ENCODE data around the gene SHKBP1.
A peak's percentile ranks its signal among the peaks of the same experiment; 100 is the strongest.

Gene SHKBP1

DNA sequence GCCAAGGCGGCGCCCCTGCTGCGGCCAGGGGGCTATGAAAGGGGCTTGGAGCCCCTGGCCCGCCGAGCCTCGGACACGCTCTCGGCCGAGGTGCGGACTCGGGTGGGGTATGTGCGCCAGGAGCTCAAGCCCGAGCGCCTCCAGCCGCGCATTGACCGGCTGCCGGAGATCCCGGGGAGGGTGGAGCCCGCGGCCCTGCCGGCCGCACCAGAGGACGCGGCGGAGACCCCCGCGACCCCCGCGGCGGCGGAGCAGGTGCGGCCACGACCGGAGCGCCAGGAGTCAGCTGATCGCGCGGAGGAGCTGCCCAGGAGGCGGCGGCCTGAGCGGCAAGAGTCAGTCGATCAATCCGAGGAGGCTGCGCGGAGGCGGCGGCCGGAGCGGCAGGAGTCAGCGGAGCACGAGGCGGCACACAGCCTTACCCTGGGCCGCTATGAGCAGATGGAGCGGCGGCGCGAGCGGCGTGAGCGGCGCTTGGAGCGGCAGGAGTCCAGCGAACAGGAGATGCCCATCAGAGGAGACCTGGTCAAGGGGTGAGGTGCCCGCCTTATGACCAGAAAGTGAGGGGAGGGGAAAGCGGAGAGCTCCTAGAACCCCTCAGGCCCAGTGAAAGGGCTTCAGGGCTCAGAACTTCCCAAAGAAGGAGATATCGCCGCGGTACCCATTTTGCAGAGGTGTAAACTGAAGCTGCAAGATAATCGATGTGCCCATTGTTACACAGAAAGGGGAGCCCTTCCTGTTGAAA lies 8.8 kb upstream of the SHKBP1 start:
- ChIA-PET CTCF (interaction anchor here (1.4 to 12.8 kb wide), 6 partner anchors 9 to 104 kb away, joined by 4 to 132 read pairs (median 52); partner anchors contain the start of gene LTBP4), POLR2A (interaction anchor here (0.6 to 1.7 kb wide), 4 partner anchors 12 to 142 kb away, joined by 3 to 6 read pairs (median 5); no protein-coding TSS in a partner anchor)

DNA sequence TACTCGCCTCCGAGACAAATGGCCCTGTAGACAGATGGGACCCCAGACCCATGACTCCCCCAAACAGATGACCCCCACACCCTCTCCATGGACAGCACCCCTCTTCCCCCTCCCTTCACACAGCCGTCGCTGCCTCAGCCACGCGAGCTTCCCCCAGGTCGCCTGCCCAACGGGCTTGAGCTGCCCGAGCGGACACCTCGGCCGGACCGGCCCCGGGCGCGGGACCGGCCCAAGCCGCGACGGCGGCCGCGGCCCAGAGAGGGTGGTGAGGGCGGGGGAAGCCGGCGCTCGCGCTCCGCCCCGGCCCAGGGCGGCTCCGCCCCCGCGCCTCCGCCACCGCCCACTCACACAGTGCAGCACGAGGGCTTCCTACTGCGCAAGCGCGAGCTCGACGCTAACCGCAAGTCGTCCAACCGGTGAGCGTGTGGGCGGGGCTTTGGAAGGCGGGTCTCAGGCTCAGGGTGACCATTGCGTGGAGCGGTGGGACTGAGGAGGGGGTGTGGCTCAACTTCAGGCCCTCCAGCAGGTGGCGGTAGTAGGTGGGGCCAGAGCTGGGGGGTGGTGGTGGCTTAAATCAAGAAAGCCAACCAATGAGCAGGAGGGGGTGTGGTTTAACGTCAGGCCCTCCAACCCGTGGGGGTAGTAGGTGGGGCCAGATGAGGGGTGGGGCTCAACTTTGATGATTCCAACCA lies 6.2 kb upstream of the SHKBP1 start:
- peak overlapping the region; percentile 73 for H3K27ac ChIP-seq (ENCODE audit: extremely low read depth, low read depth, low read length)
- POLR2A ChIA-PET, result interaction anchor here (0.6 to 2.0 kb wide), 45 partner anchors 9 to 1351 kb away, joined by 3 to 35 read pairs (median 4); partner anchors contain the start of genes ACTMAP, B9D2, BLVRB and C19orf47
- TF ChIP-seq KLF8 (tag by site-specific recombination; IDR thresholded peaks at IDR 0.05) (peak; percentile 95), KLF16 (tag by site-specific recombination; IDR thresholded peaks at IDR 0.05) (peak; percentile 98), ZNF830 (tag by site-specific recombination; IDR thresholded peaks at IDR 0.05; ENCODE audit: low read depth) (no peak), ZNF658 (tag by site-specific recombination; IDR thresholded peaks at IDR 0.05) (0 out of 2 replicates have a peak, but pooled peaks have one; percentile 64), SCRT2 (tag by site-specific recombination; IDR thresholded peaks at IDR 0.05) (peak; percentile 99), ZIC2 (tag by site-specific recombination; IDR thresholded peaks at IDR 0.05) (no peak), ZNF24 (tag by site-specific recombination; IDR thresholded peaks at IDR 0.05) (0 out of 2 replicates have a peak, but pooled peaks have one; percentile 7), SCRT1 (tag by site-specific recombination; IDR thresholded peaks at IDR 0.05; ENCODE audit: borderline replicate concordance) (peak; percentile 62; the same call in 1 of the 2 replicates), EGR2 (tag by site-specific recombination; IDR thresholded peaks at IDR 0.05; ENCODE audit: low read depth) (peak; percentile 97), SP3 (tag by site-specific recombination; IDR thresholded peaks at IDR 0.05) (peak; percentile 99), ZNF221 (tag by site-specific recombination; IDR thresholded peaks at IDR 0.05; ENCODE audit: borderline replicate concordance) (no peak)
- TF ChIP-seq, protein P1, sequence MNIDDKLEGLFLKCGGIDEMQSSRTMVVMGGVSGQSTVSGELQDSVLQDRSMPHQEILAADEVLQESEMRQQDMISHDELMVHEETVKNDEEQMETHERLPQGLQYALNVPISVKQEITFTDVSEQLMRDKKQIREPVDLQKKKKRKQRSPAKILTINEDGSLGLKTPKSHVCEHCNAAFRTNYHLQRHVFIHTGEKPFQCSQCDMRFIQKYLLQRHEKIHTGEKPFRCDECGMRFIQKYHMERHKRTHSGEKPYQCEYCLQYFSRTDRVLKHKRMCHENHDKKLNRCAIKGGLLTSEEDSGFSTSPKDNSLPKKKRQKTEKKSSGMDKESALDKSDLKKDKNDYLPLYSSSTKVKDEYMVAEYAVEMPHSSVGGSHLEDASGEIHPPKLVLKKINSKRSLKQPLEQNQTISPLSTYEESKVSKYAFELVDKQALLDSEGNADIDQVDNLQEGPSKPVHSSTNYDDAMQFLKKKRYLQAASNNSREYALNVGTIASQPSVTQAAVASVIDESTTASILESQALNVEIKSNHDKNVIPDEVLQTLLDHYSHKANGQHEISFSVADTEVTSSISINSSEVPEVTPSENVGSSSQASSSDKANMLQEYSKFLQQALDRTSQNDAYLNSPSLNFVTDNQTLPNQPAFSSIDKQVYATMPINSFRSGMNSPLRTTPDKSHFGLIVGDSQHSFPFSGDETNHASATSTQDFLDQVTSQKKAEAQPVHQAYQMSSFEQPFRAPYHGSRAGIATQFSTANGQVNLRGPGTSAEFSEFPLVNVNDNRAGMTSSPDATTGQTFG (tag by site-specific recombination; IDR thresholded peaks at IDR 0.05; ENCODE audit: borderline replicate concordance), result no peak
- TF ChIP-seq, protein P2, sequence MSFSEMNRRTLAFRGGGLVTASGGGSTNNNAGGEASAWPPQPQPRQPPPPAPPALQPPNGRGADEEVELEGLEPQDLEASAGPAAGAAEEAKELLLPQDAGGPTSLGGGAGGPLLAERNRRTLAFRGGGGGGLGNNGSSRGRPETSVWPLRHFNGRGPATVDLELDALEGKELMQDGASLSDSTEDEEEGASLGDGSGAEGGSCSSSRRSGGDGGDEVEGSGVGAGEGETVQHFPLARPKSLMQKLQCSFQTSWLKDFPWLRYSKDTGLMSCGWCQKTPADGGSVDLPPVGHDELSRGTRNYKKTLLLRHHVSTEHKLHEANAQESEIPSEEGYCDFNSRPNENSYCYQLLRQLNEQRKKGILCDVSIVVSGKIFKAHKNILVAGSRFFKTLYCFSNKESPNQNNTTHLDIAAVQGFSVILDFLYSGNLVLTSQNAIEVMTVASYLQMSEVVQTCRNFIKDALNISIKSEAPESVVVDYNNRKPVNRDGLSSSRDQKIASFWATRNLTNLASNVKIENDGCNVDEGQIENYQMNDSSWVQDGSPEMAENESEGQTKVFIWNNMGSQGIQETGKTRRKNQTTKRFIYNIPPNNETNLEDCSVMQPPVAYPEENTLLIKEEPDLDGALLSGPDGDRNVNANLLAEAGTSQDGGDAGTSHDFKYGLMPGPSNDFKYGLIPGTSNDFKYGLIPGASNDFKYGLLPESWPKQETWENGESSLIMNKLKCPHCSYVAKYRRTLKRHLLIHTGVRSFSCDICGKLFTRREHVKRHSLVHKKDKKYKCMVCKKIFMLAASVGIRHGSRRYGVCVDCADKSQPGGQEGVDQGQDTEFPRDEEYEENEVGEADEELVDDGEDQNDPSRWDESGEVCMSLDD (tag by site-specific recombination; IDR thresholded peaks at IDR 0.05), result 0 out of 2 replicates have a peak, but pooled peaks have one; percentile 3
- TF ChIP-seq, protein P3, sequence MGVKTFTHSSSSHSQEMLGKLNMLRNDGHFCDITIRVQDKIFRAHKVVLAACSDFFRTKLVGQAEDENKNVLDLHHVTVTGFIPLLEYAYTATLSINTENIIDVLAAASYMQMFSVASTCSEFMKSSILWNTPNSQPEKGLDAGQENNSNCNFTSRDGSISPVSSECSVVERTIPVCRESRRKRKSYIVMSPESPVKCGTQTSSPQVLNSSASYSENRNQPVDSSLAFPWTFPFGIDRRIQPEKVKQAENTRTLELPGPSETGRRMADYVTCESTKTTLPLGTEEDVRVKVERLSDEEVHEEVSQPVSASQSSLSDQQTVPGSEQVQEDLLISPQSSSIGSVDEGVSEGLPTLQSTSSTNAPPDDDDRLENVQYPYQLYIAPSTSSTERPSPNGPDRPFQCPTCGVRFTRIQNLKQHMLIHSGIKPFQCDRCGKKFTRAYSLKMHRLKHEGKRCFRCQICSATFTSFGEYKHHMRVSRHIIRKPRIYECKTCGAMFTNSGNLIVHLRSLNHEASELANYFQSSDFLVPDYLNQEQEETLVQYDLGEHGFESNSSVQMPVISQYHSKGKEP (tag by site-specific recombination; IDR thresholded peaks at IDR 0.05), result peak; percentile 32; the same call in 1 of the 2 replicates
- TF ChIP-seq, protein P4, sequence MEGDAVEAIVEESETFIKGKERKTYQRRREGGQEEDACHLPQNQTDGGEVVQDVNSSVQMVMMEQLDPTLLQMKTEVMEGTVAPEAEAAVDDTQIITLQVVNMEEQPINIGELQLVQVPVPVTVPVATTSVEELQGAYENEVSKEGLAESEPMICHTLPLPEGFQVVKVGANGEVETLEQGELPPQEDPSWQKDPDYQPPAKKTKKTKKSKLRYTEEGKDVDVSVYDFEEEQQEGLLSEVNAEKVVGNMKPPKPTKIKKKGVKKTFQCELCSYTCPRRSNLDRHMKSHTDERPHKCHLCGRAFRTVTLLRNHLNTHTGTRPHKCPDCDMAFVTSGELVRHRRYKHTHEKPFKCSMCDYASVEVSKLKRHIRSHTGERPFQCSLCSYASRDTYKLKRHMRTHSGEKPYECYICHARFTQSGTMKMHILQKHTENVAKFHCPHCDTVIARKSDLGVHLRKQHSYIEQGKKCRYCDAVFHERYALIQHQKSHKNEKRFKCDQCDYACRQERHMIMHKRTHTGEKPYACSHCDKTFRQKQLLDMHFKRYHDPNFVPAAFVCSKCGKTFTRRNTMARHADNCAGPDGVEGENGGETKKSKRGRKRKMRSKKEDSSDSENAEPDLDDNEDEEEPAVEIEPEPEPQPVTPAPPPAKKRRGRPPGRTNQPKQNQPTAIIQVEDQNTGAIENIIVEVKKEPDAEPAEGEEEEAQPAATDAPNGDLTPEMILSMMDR (tag by site-specific recombination; IDR thresholded peaks at IDR 0.05), result peak; percentile 99
- TF ChIP-seq, protein P5, sequence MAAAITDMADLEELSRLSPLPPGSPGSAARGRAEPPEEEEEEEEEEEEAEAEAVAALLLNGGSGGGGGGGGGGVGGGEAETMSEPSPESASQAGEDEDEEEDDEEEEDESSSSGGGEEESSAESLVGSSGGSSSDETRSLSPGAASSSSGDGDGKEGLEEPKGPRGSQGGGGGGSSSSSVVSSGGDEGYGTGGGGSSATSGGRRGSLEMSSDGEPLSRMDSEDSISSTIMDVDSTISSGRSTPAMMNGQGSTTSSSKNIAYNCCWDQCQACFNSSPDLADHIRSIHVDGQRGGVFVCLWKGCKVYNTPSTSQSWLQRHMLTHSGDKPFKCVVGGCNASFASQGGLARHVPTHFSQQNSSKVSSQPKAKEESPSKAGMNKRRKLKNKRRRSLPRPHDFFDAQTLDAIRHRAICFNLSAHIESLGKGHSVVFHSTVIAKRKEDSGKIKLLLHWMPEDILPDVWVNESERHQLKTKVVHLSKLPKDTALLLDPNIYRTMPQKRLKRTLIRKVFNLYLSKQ (tag by site-specific recombination; IDR thresholded peaks at IDR 0.05; ENCODE audit: borderline replicate concordance), result no peak

More for the DNA sequence above, 8.8 kb upstream of the SHKBP1 start:
- TF ChIP-seq ZNF404 (tag by site-specific recombination; IDR thresholded peaks at IDR 0.05) (no peak), PRDM1 (tag by site-specific recombination; IDR thresholded peaks at IDR 0.05) (0 out of 2 replicates have a peak, but pooled peaks have one; percentile 36), GLIS2 (tag by site-specific recombination; IDR thresholded peaks at IDR 0.05) (peak; percentile 59; the same call in 1 of the 2 replicates), GFI1B (tag by site-specific recombination; IDR thresholded peaks at IDR 0.05) (no peak), GLIS1 (tag by site-specific recombination; IDR thresholded peaks at IDR 0.05) (0 out of 2 replicates have a peak, but pooled peaks have one; percentile 6)
- TF ChIP-seq, protein P6, sequence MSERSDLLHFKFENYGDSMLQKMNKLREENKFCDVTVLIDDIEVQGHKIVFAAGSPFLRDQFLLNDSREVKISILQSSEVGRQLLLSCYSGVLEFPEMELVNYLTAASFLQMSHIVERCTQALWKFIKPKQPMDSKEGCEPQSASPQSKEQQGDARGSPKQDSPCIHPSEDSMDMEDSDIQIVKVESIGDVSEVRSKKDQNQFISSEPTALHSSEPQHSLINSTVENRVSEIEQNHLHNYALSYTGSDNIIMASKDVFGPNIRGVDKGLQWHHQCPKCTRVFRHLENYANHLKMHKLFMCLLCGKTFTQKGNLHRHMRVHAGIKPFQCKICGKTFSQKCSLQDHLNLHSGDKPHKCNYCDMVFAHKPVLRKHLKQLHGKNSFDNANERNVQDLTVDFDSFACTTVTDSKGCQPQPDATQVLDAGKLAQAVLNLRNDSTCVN (tag by site-specific recombination; optimal IDR thresholded peaks at IDR 0.05), result peak; percentile 21
- H3K27ac ChIP-seq (ENCODE audit: extremely low read depth, low read depth, low read length), result no peak overlapping the region
- H3K9me3 ChIP-seq (ENCODE audit: control insufficient read depth, insufficient read depth, low read depth, low read length), result no peaks in the 10 kb centered on the region
- peaks cover 16% of the 10 kb centered on the region for H3K4me1 ChIP-seq (ENCODE audit: control insufficient read depth, insufficient read depth, low read length)
- H3K36me3 ChIP-seq (ENCODE audit: control insufficient read depth in 2 of 2, insufficient read depth in 1 of 2, low read length in 2 of 2), result no peaks in the 10 kb centered on the region
- peak overlapping the region; percentile 12 for H3K4me3 ChIP-seq (ENCODE audit: low read depth, low read length)

More for the DNA sequence above, 6.2 kb upstream of the SHKBP1 start:
- H3K9me3 ChIP-seq (ENCODE audit: control insufficient read depth, insufficient read depth, low read depth, low read length), result no peaks in the 10 kb centered on the region
- CTCF ChIA-PET, result interaction anchor here (0.5 to 12.8 kb wide), 58 partner anchors 8 to 1750 kb away, joined by 3 to 132 read pairs (median 5); partner anchors contain the start of genes BLVRB, EID2B and LTBP4
- H3K4me1 ChIP-seq (ENCODE audit: control insufficient read depth, insufficient read depth, low read length), result peaks cover 16% of the 10 kb centered on the region
- H3K36me3 ChIP-seq (ENCODE audit: control insufficient read depth in 2 of 2, insufficient read depth in 1 of 2, low read length in 2 of 2), result no peaks in the 10 kb centered on the region
- H3K4me3 ChIP-seq (ENCODE audit: low read depth, low read length), result peak overlapping the region; percentile 35
